Measurements from ENCODE around the gene SH2D3C. TPM values are rescaled to one million over a fixed set of nuclear protein-coding genes. Genes with fewer than 3 reads are reported as not detected.
A peak's percentile ranks its signal among the peaks of the same experiment; 100 is the strongest.
"Not testable (repeated sequence)": the region's sequence is repeated elsewhere in the genome, so short reads cannot be mapped to it uniquely, and the experiment has no call there.

The SH2D3C gene
- total and polyA plus RNA-seq, 8 donors = 21.7 to 41.9 (median 32.6) TPM

- peaks cover 0 to 1% of the 10 kb centered on the region in 2 donors for H3K27me3 ChIP-seq
- DNase-seq (no peak), ATAC-seq (no peak)
- peaks cover 0 to 54% of the 10 kb centered on the region in 2 donors for H3K4me1 ChIP-seq
- H3K9me3 ChIP-seq = no peaks in the 10 kb centered on the region
- intact Hi-C loops (cut with DNase I) = no loop called here
- H3K4me3 ChIP-seq = peak overlapping the region in 1 of 2 donors; percentile 30
- peak overlapping the region; percentile 26 to 70 for H3K27ac ChIP-seq
- TF ChIP-seq, protein P1, sequence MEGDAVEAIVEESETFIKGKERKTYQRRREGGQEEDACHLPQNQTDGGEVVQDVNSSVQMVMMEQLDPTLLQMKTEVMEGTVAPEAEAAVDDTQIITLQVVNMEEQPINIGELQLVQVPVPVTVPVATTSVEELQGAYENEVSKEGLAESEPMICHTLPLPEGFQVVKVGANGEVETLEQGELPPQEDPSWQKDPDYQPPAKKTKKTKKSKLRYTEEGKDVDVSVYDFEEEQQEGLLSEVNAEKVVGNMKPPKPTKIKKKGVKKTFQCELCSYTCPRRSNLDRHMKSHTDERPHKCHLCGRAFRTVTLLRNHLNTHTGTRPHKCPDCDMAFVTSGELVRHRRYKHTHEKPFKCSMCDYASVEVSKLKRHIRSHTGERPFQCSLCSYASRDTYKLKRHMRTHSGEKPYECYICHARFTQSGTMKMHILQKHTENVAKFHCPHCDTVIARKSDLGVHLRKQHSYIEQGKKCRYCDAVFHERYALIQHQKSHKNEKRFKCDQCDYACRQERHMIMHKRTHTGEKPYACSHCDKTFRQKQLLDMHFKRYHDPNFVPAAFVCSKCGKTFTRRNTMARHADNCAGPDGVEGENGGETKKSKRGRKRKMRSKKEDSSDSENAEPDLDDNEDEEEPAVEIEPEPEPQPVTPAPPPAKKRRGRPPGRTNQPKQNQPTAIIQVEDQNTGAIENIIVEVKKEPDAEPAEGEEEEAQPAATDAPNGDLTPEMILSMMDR (IDR thresholded peaks at IDR 0.05) = no peak
- peaks cover 0 to 28% of the 10 kb centered on the region in 2 donors for H3K36me3 ChIP-seq
Measured at GRCh38 chr9:127761491-127761956, 16.9 kb downstream of the SH2D3C start.

GRCh38 chr9:127761061-127761460 lies 17.4 kb downstream of the SH2D3C start:
- DNase-seq (no peak), ATAC-seq (no peak)
- intact Hi-C loops (cut with DNase I) = no loop called here
- peak overlapping the region; percentile 26 to 70 for H3K27ac ChIP-seq
- peaks cover 0 to 49% of the 10 kb centered on the region in 2 donors for H3K4me1 ChIP-seq
- H3K27me3 ChIP-seq = peaks cover under 1 to 6% of the 10 kb centered on the region in 2 donors
- TF ChIP-seq, protein P1 (IDR thresholded peaks at IDR 0.05) = no peak
- peaks cover 0 to 28% of the 10 kb centered on the region in 2 donors for H3K36me3 ChIP-seq
- no peaks in the 10 kb centered on the region for H3K9me3 ChIP-seq
- peak overlapping the region in 1 of 2 donors; percentile 30 for H3K4me3 ChIP-seq

DNA sequence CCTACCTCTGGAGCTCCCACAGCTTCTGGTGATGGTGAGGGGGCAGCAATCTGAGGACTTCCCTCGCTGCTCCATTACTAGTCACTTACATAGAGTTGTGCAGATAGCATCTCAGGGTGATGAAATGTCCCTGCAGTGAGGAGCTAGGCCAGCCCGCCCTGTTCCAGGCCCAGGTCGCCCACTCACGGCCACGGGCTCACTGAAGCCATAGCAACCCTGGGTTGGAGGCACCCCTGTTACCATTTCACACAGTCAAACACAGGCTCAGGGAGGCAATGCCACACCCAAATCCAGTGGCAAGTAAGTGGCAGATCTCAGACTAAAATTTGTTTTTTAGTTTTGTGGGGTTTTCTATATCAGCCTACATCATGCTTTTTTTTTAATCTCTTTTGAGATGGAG lies 19.6 kb downstream of the SH2D3C start:
- Histone ChIP-seq H3K4me3 (peak overlapping the region in 1 of 2 donors; percentile 7), H3K27ac (peak overlapping the region in 1 of 2 donors; percentile 55), H3K36me3 (peaks cover 0 to 41% of the 10 kb centered on the region in 2 donors), H3K4me1 (peaks cover 0 to 40% of the 10 kb centered on the region in 2 donors), H3K27me3 (peaks cover 18 to 28% of the 10 kb centered on the region in 2 donors), H3K9me3 (no peaks in the 10 kb centered on the region)
- ATAC-seq (no peak), DNase-seq (no peak)
- TF ChIP-seq, protein P1 (IDR thresholded peaks at IDR 0.05) = no peak
- intact Hi-C loops (cut with DNase I) = no loop called here

- Histone ChIP-seq H3K4me1 (peaks cover 0 to 21% of the 10 kb centered on the region in 2 donors), H3K27me3 (peaks cover 18 to 37% of the 10 kb centered on the region in 2 donors), H3K36me3 (peaks cover 0 to 49% of the 10 kb centered on the region in 2 donors)
- intact Hi-C loops (cut with DNase I); H3K27ac ChIP-seq; H3K9me3 ChIP-seq; ATAC-seq; H3K4me3 ChIP-seq; DNase-seq: not testable (repeated sequence)
Measured at GRCh38 chr9:127756776-127757175, 21.7 kb downstream of the SH2D3C start.

GRCh38 chr9:127756233-127756632 lies 22.2 kb downstream of the SH2D3C start:
- intact Hi-C loops (cut with DNase I) = no loop called here
- peaks cover 0 to 50% of the 10 kb centered on the region in 2 donors for H3K36me3 ChIP-seq
- H3K4me3 ChIP-seq = peak overlapping the region in 1 of 2 donors; percentile 26
- DNase-seq (no peak), ATAC-seq (no peak)
- no peaks in the 10 kb centered on the region for H3K9me3 ChIP-seq
- TF ChIP-seq, protein P1 (IDR thresholded peaks at IDR 0.05) = no peak
- H3K4me1 ChIP-seq = peaks cover 0 to 18% of the 10 kb centered on the region in 2 donors
- peaks cover 18 to 37% of the 10 kb centered on the region in 2 donors for H3K27me3 ChIP-seq
- peak overlapping the region in 1 of 2 donors; percentile 18 for H3K27ac ChIP-seq

All from left lung (tissue), 10 donors.